GM06990 (cell line): ENCODE results near the gene ZNG1F.
"Not testable (repeated sequence)": the region's sequence is repeated elsewhere in the genome, so short reads cannot be mapped to it uniquely, and the experiment has no call there.

Experiments
- DNase-seq: peaks from one replicate; pipeline ENCODE4 v3.0.0-alpha.2; 2011; ENCODE audit not compliant: insufficient read length; ENCODE audit errors: extremely low read depth
- H3K27me3 ChIP-seq: replicated peaks from 2 replicates; pipeline ENCODE4 v1.6.0; 2011; ENCODE audit warnings: low read length; ENCODE audit not compliant: control insufficient read depth, insufficient read depth
- H3K36me3 ChIP-seq: 2 replicates; pipeline ENCODE4 v1.5.1; 2011; ENCODE audit warnings: low read length; ENCODE audit not compliant: control insufficient read depth, insufficient read depth
- H3K4me3 ChIP-seq: replicated peaks from 2 replicates; pipeline ENCODE4 v1.5.1; 2011; ENCODE audit warnings: low read depth, mild to moderate bottlenecking, control low read depth, low read length

ZNG1F gene

GRCh38 chr9:41150116-41150515 is 39.0 kb downstream of the ZNG1F start:
- H3K36me3 ChIP-seq, H3K4me3 ChIP-seq: not testable (repeated sequence)

GRCh38 chr9:41141878-41142277 is 47.2 kb downstream of the ZNG1F start:
- not testable (repeated sequence) for H3K27me3 ChIP-seq, DNase-seq, H3K36me3 ChIP-seq, H3K4me3 ChIP-seq

More at GRCh38 chr9:41150116-41150515, 39.0 kb downstream of the ZNG1F start:
- not testable (repeated sequence) for DNase-seq, H3K27me3 ChIP-seq

GRCh38 chr9:41128581-41128980 is 60.5 kb downstream of the ZNG1F start, which contains the start of gene FOXD4L6:
TSS of gene FOXD4L6 (minus strand) at chr9:41128681. CDS start at chr9:41128383, 298 bp downstream.
- H3K4me3 ChIP-seq, H3K27me3 ChIP-seq, H3K36me3 ChIP-seq, DNase-seq: not testable (repeated sequence)

- not testable (repeated sequence) for H3K4me3 ChIP-seq, H3K36me3 ChIP-seq, H3K27me3 ChIP-seq, DNase-seq
These were observed 62.2 kb downstream of the ZNG1F start for GRCh38 chr9:41126746-41127446.

GRCh38 chr9:41125936-41126335 is 63.2 kb downstream of the ZNG1F start:
- H3K36me3 ChIP-seq, H3K27me3 ChIP-seq, DNase-seq, H3K4me3 ChIP-seq: not testable (repeated sequence)

- H3K36me3 ChIP-seq, H3K27me3 ChIP-seq, DNase-seq, H3K4me3 ChIP-seq: not testable (repeated sequence)
These were observed 63.9 kb downstream of the ZNG1F start for GRCh38 chr9:41125109-41125658.

- H3K36me3 ChIP-seq, H3K4me3 ChIP-seq, H3K27me3 ChIP-seq, DNase-seq: not testable (repeated sequence)
These were observed 64.6 kb downstream of the ZNG1F start for GRCh38 chr9:41124250-41125108.

- H3K36me3 ChIP-seq, H3K27me3 ChIP-seq, H3K4me3 ChIP-seq, DNase-seq: not testable (repeated sequence)
These were observed 65.3 kb downstream of the ZNG1F start for GRCh38 chr9:41123812-41124211.

- DNase-seq: not testable (repeated sequence)
These were observed 65.7 kb downstream of the ZNG1F start for GRCh38 chr9:41123396-41123795.

GRCh38 chr9:41120696-41121095 is 68.4 kb downstream of the ZNG1F start:
- not testable (repeated sequence) for H3K27me3 ChIP-seq, H3K36me3 ChIP-seq, DNase-seq, H3K4me3 ChIP-seq

More at GRCh38 chr9:41123396-41123795, 65.7 kb downstream of the ZNG1F start:
- not testable (repeated sequence) for H3K4me3 ChIP-seq, H3K27me3 ChIP-seq, H3K36me3 ChIP-seq

- not testable (repeated sequence) for H3K27me3 ChIP-seq, H3K4me3 ChIP-seq, DNase-seq, H3K36me3 ChIP-seq
These were observed 69.4 kb downstream of the ZNG1F start for GRCh38 chr9:41119719-41120118.

- not testable (repeated sequence) for DNase-seq
These were observed 69.8 kb downstream of the ZNG1F start for GRCh38 chr9:41119311-41119710.

GRCh38 chr9:41113348-41113747 is 75.8 kb downstream of the ZNG1F start:
- H3K27me3 ChIP-seq, H3K36me3 ChIP-seq, DNase-seq, H3K4me3 ChIP-seq: not testable (repeated sequence)

More at GRCh38 chr9:41119311-41119710, 69.8 kb downstream of the ZNG1F start:
- H3K4me3 ChIP-seq, H3K27me3 ChIP-seq, H3K36me3 ChIP-seq: not testable (repeated sequence)

GRCh38 chr9:41111414-41111813 is 77.7 kb downstream of the ZNG1F start:
- H3K4me3 ChIP-seq, H3K36me3 ChIP-seq, H3K27me3 ChIP-seq, DNase-seq: not testable (repeated sequence)
